Measurements from ENCODE around the gene FCSK. TPM values are rescaled to one million over a fixed set of nuclear protein-coding genes. Genes with fewer than 3 reads are reported as not detected.

Gene FCSK
- total and polyA plus RNA-seq, 2 of the 8 experiments (the other 6 are each of a cell fraction or from before 2014, with no cell fraction given) = 4.6 to 5.1 TPM

GRCh38 chr16:70510216-70510615 lies 55.8 kb downstream of the FCSK start:
- Histone ChIP-seq H3K36me3 (ENCODE audit: control insufficient read depth in 2 of 4, insufficient read depth in 4 of 4, low read length in 3 of 4) (peaks cover 12 to 53% (median 27%) of the 10 kb centered on the region in 4 experiments; a peak in 7 of 8 replicates), H3K4me3 (ENCODE audit: extremely low read depth in 1 of 4, insufficient read depth in 2 of 4, low read depth in 3 of 4, low read length in 4 of 4) (no peak overlapping the region), H3K4ac (replicated peaks; ENCODE audit: insufficient read length, low read depth, low read length) (no peak overlapping the region), H3K9ac (replicated peaks in 1 of 4; ENCODE audit: extremely low read depth in 1 of 4, low read depth in 3 of 4, low read length in 3 of 4) (no peak overlapping the region), H2BK5ac (ENCODE audit: low read depth, low read length) (no peak overlapping the region), H4K91ac (replicated peaks; ENCODE audit: insufficient read length, low read length) (no peak overlapping the region), H3K9me3 (ENCODE audit: insufficient read depth in 2 of 2, low read depth in 1 of 2, low read length in 1 of 2) (no peaks in the 10 kb centered on the region), H3K23ac (ENCODE audit: insufficient read length) (no peak overlapping the region), H4K8ac (ENCODE audit: extremely low read depth, insufficient read depth, low read length) (no peak overlapping the region), H2AFZ (ENCODE audit: low read length) (no peak overlapping the region), H3K4me1 (replicated peaks in 1 of 4; ENCODE audit: control insufficient read depth in 3 of 4, insufficient read depth in 4 of 4, low read length in 3 of 4) (no peaks in the 10 kb centered on the region), H3K14ac (ENCODE audit: insufficient read length) (no peak overlapping the region), H3K18ac (ENCODE audit: extremely low read depth, low read length) (no peak overlapping the region), H2BK12ac (ENCODE audit: low read depth, low read length) (no peak overlapping the region), H3K79me2 (ENCODE audit: control insufficient read depth in 1 of 2, insufficient read depth in 2 of 2, low read length in 2 of 2) (no peaks in the 10 kb centered on the region), H2BK120ac (replicated peaks; ENCODE audit: low read depth, low read length) (no peak overlapping the region), H3K4me2 (ENCODE audit: insufficient read depth in 1 of 2, low read depth in 2 of 2, low read length in 2 of 2) (no peak overlapping the region), H4K5ac (ENCODE audit: insufficient read length, low read depth, low read length) (no peak overlapping the region), H2BK15ac (ENCODE audit: low read length) (no peak overlapping the region), H3K56ac (replicated peaks; ENCODE audit: insufficient read length, low read depth, low read length) (no peak overlapping the region), H2AK5ac (ENCODE audit: low read depth, low read length) (no peak overlapping the region), H3K27me3 (replicated peaks in 1 of 4; ENCODE audit: control insufficient read depth in 3 of 4, extremely low read depth in 1 of 4, insufficient read depth in 3 of 4, low read length in 3 of 4) (no peaks in the 10 kb centered on the region), H3K27ac (ENCODE audit: low read depth, low read length) (no peak overlapping the region), H3K23me2 (ENCODE audit: low read depth, low read length) (no peaks in the 10 kb centered on the region), H3K79me1 (ENCODE audit: low read depth, low read length) (no peaks in the 10 kb centered on the region), H2BK20ac (ENCODE audit: low read length) (no peak overlapping the region), H4K20me1 (replicated peaks in 1 of 2; ENCODE audit: control insufficient read depth in 1 of 2, insufficient read depth in 2 of 2, low read length in 2 of 2) (peaks cover 0 to 2% of the 10 kb centered on the region in 2 experiments)
- FAIRE-seq = no peak
- POLR2A ChIA-PET (ENCODE audit: partially characterized antibody) = interaction anchor here (1.5 to 5.6 kb wide), 2 partner anchors 10 to 11 kb away, joined by 4 to 27 read pairs; partner anchors contain the start of genes COG4 and SF3B3
- CTCF ChIA-PET (ENCODE audit: partially characterized antibody) = interaction anchor here (1.1 to 2.4 kb wide), 2 partner anchors 14 to 115 kb away, joined by 3 to 8 read pairs; no protein-coding TSS in a partner anchor
- WGBS, 2 experiments (ENCODE audit: extremely low coverage in 1 of 2, insufficient coverage in 1 of 2, insufficient read length in 1 of 2, insufficient replicate concordance in 2 of 2, low coverage in 1 of 2, low lambda C conversion rate in 2 of 2, missing lambda C conversion rate in 1 of 2) = 92% methylated on average over 3 of the region's 3 CpGs; no CpG with 5 or more reads in 1 of the 2 experiments
- TF ChIP-seq KDM5A (IDR thresholded peaks at IDR 0.05; ENCODE audit: low read length) (no peak), YY1 (IDR thresholded peaks at IDR 0.05; ENCODE audit: low read depth, low read length) (no peak), SRF (IDR thresholded peaks at IDR 0.05; ENCODE audit: low read depth, low read length) (no peak), RBBP5 (IDR thresholded peaks at IDR 0.05; ENCODE audit: borderline replicate concordance, low read depth, low read length) (no peak), USF2 (IDR thresholded peaks at IDR 0.05; ENCODE audit: low read length) (no peak)
- TF ChIP-seq, protein P1, sequence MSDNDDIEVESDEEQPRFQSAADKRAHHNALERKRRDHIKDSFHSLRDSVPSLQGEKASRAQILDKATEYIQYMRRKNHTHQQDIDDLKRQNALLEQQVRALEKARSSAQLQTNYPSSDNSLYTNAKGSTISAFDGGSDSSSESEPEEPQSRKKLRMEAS (IDR thresholded peaks at IDR 0.05) = no peak
- no peak for DNase-seq (ENCODE audit: low read depth in 1 of 2, low spot score in 2 of 2)
